ENCODE data around the gene MAST2. TPM values are rescaled to one million over a fixed set of nuclear protein-coding genes. Genes with fewer than 3 reads are reported as not detected.

The MAST2 gene
- total RNA-seq, 1 experiment from 2014 or later = 41.9 TPM

DNA sequence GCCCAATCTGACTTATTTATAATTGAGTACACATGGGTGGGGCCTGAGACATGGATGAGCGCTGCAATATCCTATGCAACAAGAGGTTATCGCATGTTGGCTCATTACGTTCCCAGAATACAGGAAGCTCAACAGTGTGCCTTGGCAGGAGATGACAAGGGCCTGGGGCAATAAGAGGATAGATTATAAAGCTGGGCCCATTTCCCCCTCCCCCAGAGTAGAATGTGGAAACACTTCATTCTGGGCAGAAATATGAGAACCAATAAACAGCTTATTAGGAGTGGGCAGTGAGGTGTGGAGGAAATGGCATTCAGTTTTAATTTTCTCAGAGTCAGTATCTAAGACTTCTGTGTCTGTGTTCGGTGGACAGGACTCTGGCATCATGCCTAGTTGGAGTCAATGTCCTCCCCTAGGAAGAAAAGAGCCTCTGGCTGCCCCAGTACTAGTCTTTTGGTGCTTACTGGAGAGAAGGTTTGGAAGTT, 236.2 kb downstream of the MAST2 start:
- Histone ChIP-seq H3K9me2 (ENCODE audit: insufficient read depth) (no peaks in the 10 kb centered on the region), H4K20me1 (ENCODE audit: insufficient read depth) (no peaks in the 10 kb centered on the region), H3K4me2 (ENCODE audit: low read length) (no peak overlapping the region), H3K4me1 (ENCODE audit: control insufficient read depth in 1 of 2, insufficient read depth in 2 of 2, low read length in 2 of 2) (peaks cover 7 to 11% of the 10 kb centered on the region in 2 experiments; a peak in 3 of 4 replicates), H3K36me3 (ENCODE audit: control insufficient read depth in 1 of 2, insufficient read depth in 2 of 2, low read length in 2 of 2) (no peaks in the 10 kb centered on the region), H3K79me2 (ENCODE audit: insufficient read depth, low read length) (no peaks in the 10 kb centered on the region), H3K27me3 (ENCODE audit: insufficient read depth, low read length) (no peaks in the 10 kb centered on the region), H3K27ac (ENCODE audit: low read depth, low read length) (peak overlapping the region; percentile 9; the same call in 1 of the 2 replicates), H3K9me3 (ENCODE audit: control insufficient read depth in 1 of 2, insufficient read depth in 1 of 2, low read depth in 1 of 2, low read length in 2 of 2) (no peaks in the 10 kb centered on the region), H2AFZ (ENCODE audit: low read depth, low read length, poor library complexity, severe bottlenecking) (no peak overlapping the region), H3K9ac (ENCODE audit: low read length) (no peak overlapping the region), H3K4me3 (replicated peaks in 1 of 2; ENCODE audit: low read depth in 1 of 2, low read length in 2 of 2) (no peak overlapping the region)
- no TSS peak for BruUV-seq (replicated peaks)
- DNase-seq (ENCODE audit: low read depth, low spot score) = no peak
- no peak for ATAC-seq
- POLR2A ChIA-PET = interaction anchor here (0.8 to 1.3 kb wide), 2 partner anchors 143 to 184 kb away, joined by 3 to 11 read pairs; no protein-coding TSS in a partner anchor
- RAD21 ChIA-PET (ENCODE audit: low non-redundant PET in 1 of 2, low total read pairs in 2 of 2, uncharacterized antibody in 2 of 2, unreplicated experiment in 2 of 2) = interaction anchor here (0.7 to 1.1 kb wide), 3 partner anchors 132 to 184 kb away, joined by 3 read pairs; no protein-coding TSS in a partner anchor
- TF ChIP-seq SP1 (IDR thresholded peaks at IDR 0.05; ENCODE audit: low read depth) (peak; percentile 2; the same call in 1 of the 2 replicates), EZH2phosphoT487 (IDR thresholded peaks at IDR 0.05; ENCODE audit: borderline replicate concordance) (no peak), RAD21 (IDR thresholded peaks at IDR 0.05; ENCODE audit: low read depth) (no peak)
- TF ChIP-seq, protein P1, sequence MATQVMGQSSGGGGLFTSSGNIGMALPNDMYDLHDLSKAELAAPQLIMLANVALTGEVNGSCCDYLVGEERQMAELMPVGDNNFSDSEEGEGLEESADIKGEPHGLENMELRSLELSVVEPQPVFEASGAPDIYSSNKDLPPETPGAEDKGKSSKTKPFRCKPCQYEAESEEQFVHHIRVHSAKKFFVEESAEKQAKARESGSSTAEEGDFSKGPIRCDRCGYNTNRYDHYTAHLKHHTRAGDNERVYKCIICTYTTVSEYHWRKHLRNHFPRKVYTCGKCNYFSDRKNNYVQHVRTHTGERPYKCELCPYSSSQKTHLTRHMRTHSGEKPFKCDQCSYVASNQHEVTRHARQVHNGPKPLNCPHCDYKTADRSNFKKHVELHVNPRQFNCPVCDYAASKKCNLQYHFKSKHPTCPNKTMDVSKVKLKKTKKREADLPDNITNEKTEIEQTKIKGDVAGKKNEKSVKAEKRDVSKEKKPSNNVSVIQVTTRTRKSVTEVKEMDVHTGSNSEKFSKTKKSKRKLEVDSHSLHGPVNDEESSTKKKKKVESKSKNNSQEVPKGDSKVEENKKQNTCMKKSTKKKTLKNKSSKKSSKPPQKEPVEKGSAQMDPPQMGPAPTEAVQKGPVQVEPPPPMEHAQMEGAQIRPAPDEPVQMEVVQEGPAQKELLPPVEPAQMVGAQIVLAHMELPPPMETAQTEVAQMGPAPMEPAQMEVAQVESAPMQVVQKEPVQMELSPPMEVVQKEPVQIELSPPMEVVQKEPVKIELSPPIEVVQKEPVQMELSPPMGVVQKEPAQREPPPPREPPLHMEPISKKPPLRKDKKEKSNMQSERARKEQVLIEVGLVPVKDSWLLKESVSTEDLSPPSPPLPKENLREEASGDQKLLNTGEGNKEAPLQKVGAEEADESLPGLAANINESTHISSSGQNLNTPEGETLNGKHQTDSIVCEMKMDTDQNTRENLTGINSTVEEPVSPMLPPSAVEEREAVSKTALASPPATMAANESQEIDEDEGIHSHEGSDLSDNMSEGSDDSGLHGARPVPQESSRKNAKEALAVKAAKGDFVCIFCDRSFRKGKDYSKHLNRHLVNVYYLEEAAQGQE (IDR thresholded peaks at IDR 0.05; ENCODE audit: low read depth) = no peak
- CTCF ChIA-PET = interaction anchor here (0.6 to 1.2 kb wide), 3 partner anchors 140 to 184 kb away, joined by 3 read pairs; no protein-coding TSS in a partner anchor
- intact Hi-C loops (cut with micrococcal nuclease) = loop anchor here (5.0 kb wide), 1 partner anchor 308 kb away; no protein-coding TSS in a partner anchor

DNA sequence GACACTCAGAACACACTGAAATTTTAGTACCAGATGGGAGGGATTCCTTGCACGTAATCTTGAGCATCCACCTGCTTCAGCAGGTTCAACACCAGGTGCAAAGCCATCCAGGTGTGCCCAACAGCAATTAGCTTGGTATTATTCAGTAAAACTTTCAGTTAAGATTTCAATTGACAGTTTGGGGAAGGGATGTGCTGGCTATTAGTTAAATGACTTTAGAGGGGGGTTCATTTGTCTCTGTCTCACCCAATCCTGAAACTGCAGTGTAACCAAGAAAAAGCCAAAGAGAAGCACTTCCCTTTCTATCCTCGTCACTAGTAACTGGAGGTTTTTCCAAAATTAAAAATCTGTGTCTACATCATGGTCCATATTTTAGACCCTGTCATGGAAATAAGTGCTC, 238.1 kb downstream of the MAST2 start:
- no peaks in the 10 kb centered on the region for H3K9me3 ChIP-seq (ENCODE audit: control insufficient read depth in 1 of 2, insufficient read depth in 1 of 2, low read depth in 1 of 2, low read length in 2 of 2)
- no peak overlapping the region for H3K4me3 ChIP-seq (replicated peaks in 1 of 2; ENCODE audit: low read depth in 1 of 2, low read length in 2 of 2)
- H3K9ac ChIP-seq (ENCODE audit: low read length) = no peak overlapping the region
- intact Hi-C loops (cut with micrococcal nuclease) = no loop called here
- CTCF ChIA-PET = interaction anchor here (1.3 kb wide), 1 partner anchor 182 kb away, joined by 6 read pairs; no protein-coding TSS in a partner anchor
- no peaks in the 10 kb centered on the region for H3K36me3 ChIP-seq (ENCODE audit: control insufficient read depth in 1 of 2, insufficient read depth in 2 of 2, low read length in 2 of 2)
- no peaks in the 10 kb centered on the region for H3K79me2 ChIP-seq (ENCODE audit: insufficient read depth, low read length)
- H3K9me2 ChIP-seq (ENCODE audit: insufficient read depth) = no peaks in the 10 kb centered on the region
- no peak overlapping the region for H3K4me2 ChIP-seq (ENCODE audit: low read length)
- POLR2A ChIA-PET = no interaction called here
- ATAC-seq (no peak), DNase-seq (ENCODE audit: low read depth, low spot score) (no peak)
- BruUV-seq (replicated peaks) = no TSS peak
- peaks cover 7 to 11% of the 10 kb centered on the region in 2 experiments; a peak in 3 of 4 replicates for H3K4me1 ChIP-seq (ENCODE audit: control insufficient read depth in 1 of 2, insufficient read depth in 2 of 2, low read length in 2 of 2)
- no peaks in the 10 kb centered on the region for H3K27me3 ChIP-seq (ENCODE audit: insufficient read depth, low read length)
- H3K27ac ChIP-seq (ENCODE audit: low read depth, low read length) = no peak overlapping the region
- RAD21 ChIA-PET (ENCODE audit: low non-redundant PET in 1 of 2, low total read pairs in 2 of 2, uncharacterized antibody in 2 of 2, unreplicated experiment in 2 of 2) = no interaction called here
- H4K20me1 ChIP-seq (ENCODE audit: insufficient read depth) = no peaks in the 10 kb centered on the region
- no peak overlapping the region for H2AFZ ChIP-seq (ENCODE audit: low read depth, low read length, poor library complexity, severe bottlenecking)
- TF ChIP-seq ELF1 (IDR thresholded peaks at IDR 0.05; ENCODE audit: borderline replicate concordance, low read depth) (no peak), SP1 (IDR thresholded peaks at IDR 0.05; ENCODE audit: low read depth) (no peak), CEBPB (IDR thresholded peaks at IDR 0.05; ENCODE audit: low read depth) (no peak), TCF7L2 (IDR thresholded peaks at IDR 0.05; ENCODE audit: borderline replicate concordance, extremely low read depth, insufficient read depth, insufficient read length) (no peak), CBX3 (IDR thresholded peaks at IDR 0.05; ENCODE audit: low read depth) (no peak), ZNF274 (IDR thresholded peaks at IDR 0.05; ENCODE audit: low read depth, low read length) (no peak), EZH2phosphoT487 (IDR thresholded peaks at IDR 0.05; ENCODE audit: borderline replicate concordance) (no peak), YY1 (IDR thresholded peaks at IDR 0.05; ENCODE audit: extremely low read depth, insufficient replicate concordance, low read depth, low read length) (no peak), EGR1 (IDR thresholded peaks at IDR 0.05; ENCODE audit: low read depth) (no peak)
- TF ChIP-seq, protein P1 (IDR thresholded peaks at IDR 0.05; ENCODE audit: low read depth) = no peak
